Gastrocnemius medialis (tissue), 4 donors: ENCODE measurements around the gene RBX1.
"Not testable (repeated sequence)": the region's sequence is repeated elsewhere in the genome, so short reads cannot be mapped to it uniquely, and the experiment has no call there.

ENCODE experiments used
- POLR2A ChIP-seq, 2 donors: fragments of 450-650 bp; IDR thresholded peaks; one replicate each; pipeline ENCODE4 v1.6.1; 2017; ENCODE audit warnings: antibody characterized with exemption in 2 of 2, mild to moderate bottlenecking in 2 of 2, moderate library complexity in 2 of 2
- TF ChIP-seq, protein P1 (sequence below), 5 experiments: fragments of 450-650 bp in 3 of 5; fragments of 200-600 bp in 2 of 5; sonication (generic) in 2 of 5; IDR thresholded peaks in 4 of 5; conservative IDR thresholded peaks in 1 of 5; 1 replicate in 4 of 5; 2 replicates in 1 of 5; pipeline ENCODE4 v1.5.1; 2016 to 2019; ENCODE audit warnings: antibody characterized with exemption in 5 of 5, mild to moderate bottlenecking in 3 of 5, moderate library complexity in 3 of 5

DNA sequence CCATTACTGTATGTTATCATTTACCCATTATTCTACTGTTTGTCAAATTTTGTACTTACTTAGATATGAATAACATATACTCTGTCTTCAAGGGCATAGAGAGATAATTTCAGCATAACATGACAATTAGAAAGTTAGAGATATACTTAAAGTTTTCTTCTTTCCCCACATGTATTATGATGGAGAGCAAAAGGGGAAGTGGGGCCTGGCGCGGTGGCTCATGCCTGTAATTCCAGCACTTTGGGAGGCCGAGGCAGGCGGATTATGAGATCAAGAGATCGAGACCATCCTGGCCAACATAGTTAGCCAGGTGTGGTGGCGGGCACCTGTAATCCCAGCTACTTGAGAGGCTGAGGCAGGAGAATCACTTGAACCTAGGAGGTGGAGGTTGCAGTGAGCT is 38.2 kb upstream of the RBX1 start:
- TF ChIP-seq, protein P1, sequence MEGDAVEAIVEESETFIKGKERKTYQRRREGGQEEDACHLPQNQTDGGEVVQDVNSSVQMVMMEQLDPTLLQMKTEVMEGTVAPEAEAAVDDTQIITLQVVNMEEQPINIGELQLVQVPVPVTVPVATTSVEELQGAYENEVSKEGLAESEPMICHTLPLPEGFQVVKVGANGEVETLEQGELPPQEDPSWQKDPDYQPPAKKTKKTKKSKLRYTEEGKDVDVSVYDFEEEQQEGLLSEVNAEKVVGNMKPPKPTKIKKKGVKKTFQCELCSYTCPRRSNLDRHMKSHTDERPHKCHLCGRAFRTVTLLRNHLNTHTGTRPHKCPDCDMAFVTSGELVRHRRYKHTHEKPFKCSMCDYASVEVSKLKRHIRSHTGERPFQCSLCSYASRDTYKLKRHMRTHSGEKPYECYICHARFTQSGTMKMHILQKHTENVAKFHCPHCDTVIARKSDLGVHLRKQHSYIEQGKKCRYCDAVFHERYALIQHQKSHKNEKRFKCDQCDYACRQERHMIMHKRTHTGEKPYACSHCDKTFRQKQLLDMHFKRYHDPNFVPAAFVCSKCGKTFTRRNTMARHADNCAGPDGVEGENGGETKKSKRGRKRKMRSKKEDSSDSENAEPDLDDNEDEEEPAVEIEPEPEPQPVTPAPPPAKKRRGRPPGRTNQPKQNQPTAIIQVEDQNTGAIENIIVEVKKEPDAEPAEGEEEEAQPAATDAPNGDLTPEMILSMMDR (IDR thresholded peaks at IDR 0.05 in 4 of 5, conservative IDR thresholded peaks at IDR 0.05 in 1 of 5) = not testable (repeated sequence)
- not testable (repeated sequence) for TF ChIP-seq POLR2A (IDR thresholded peaks at IDR 0.05)
